Activated T-cell treated with anti-CD3 and anti-CD28 coated beads for 1 hour (primary cell): ENCODE results near the gene CYP2B6.
"Not testable (repeated sequence)": the region's sequence is repeated elsewhere in the genome, so short reads cannot be mapped to it uniquely, and the experiment has no call there.

Experiments
- DNase-seq: peaks from one replicate; pipeline ENCODE4 v3.0.0-alpha.2; 2020; ENCODE audit warnings: low read depth

Gene CYP2B6

DNA sequence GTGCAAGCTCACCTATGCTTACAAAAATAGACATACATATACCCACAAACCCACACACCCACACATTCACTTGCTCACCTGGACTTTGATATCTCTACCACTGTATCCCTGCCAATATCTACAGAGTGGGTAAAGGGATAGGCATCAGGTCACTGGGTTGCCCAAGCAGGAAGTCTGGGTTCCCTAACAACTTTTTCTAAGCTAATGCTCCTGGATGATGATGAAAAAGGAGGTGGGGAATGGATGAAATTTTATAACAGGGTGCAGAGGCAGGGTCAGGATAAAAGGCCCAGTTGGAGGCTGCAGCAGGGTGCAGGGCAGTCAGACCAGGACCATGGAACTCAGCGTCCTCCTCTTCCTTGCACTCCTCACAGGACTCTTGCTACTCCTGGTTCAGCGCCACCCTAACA lies at the start of gene CYP2B6:
Gene CYP2B6, plus strand, starts transcription at position 311 of the 410 bp plus-strand sequence. Its CDS starts 24 bp downstream, at position 335.
- no peak for DNase-seq

DNA sequence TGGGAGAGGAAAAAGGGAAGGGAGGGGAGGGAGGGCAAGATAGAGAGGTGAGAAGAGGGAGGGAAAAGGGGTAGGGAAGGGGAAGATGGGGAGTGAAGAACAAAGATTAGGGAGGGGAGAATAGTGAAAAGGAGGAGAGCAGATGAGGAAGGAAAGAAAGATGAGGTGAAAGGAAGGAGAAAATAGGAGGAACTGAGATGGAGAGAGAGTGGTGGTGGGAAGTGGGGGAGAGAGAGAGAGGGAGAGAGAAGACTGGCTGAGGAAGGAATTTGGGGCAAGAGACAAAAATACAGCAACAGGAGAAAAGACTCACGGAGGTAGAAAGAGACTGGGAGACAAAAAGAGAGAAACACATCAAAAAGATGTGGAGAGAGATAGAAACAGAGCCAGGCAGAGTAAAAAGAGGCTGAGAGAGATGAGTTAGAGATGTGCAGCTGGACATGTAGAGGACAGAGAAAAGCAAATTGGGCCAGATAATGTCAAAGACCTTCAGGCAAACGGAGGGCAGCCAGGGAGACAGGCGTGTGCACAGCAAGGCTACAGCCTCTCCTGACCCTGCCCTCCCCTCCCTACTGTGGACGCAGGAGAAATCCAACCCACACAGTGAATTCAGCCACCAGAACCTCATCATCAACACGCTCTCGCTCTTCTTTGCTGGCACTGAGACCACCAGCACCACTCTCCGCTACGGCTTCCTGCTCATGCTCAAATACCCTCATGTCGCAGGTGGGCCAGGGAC lies 49.4 kb upstream of the CYP2B6 start:
- no peak for DNase-seq

DNA sequence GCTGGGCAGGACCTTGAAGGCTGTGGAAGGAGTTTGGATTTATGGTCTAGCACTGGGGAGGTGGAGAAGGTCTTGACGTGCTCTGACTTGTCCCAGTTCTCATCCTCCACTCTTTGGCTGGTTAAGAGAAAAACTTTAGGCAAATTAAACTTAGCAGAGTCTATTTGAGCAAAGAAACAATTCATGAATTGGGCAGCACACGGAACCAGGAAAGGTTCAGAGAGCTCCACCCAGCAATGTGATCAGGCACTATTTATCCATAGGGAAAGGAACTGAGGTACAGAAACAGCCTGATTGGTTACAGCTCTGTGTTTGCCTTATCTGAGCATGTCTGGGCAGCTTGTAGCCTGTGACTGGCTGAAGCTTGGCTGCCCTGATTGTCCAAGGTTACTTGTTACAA lies 45.4 kb upstream of the CYP2B6 start:
- DNase-seq: no peak

DNA sequence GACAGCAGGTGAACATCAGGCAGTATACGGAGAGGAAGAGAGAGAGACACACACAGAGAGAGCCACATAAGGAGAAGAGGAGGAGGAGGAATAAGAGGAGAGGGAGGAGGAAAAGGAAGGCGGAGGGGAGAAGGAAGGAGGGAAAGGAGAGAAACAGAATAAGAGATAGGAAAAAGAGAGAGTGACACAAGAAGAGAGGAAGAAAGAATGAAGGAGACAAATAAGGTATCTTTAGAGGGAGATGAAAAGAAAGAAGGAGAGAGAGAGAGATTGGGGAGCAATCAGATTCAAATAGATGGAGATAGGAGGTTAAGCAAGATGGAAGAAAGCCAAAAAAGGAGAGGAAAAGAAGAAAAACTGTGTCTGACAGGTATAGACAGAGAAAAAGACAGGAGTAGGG lies 44.0 kb upstream of the CYP2B6 start:
- DNase-seq: no peak

DNA sequence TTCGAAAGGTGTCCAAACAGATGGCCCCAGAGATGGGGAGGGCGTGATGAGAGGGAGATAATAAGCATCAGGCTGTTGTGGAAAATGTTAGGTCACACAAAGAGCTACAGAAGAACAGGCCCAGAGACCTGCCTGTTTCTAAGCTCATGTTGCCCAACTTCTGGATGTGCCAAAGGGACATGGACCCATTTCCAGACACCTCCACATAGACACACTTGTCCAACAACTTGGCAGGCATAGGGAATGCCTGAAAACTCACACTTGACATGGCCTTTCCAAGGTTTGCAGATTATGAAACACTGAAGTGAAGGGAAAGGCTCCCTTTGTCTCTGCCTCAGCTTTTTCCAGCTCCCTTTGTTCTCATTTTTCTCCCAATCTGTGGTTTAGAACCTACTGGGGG lies 43.5 kb upstream of the CYP2B6 start:
- no peak for DNase-seq

DNA sequence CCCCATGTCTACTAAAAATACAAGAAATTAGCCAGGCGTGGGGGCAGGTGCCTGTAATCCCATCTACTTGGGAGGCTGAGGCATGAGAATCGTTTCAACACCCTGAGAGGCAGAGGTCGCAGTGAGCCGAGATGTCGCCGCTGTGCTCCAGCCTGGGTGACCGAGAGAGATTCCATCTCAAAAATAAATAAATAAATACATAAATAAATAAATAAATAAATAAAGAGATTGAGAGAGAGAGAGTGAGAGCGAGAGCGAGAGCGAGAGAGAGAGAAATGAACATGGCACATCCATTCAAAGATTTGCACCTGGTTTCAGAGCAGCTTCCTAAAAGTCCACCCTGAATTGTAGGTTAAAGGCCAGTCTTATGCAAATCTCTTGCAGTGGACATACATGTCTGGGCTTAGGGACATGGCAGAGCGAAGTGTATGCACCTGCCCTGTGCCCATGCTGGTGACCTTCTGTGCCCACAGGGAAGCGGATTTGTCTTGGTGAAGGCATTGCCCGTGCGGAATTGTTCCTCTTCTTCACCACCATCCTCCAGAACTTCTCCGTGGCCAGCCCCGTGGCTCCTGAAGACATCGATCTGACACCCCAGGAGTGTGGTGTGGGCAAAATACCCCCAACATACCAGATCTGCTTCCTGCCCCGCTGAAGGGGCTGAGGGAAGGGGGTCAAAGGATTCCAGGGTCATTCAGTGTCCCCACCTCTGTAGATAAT lies 42.3 kb upstream of the CYP2B6 start:
- no peak for DNase-seq

DNA sequence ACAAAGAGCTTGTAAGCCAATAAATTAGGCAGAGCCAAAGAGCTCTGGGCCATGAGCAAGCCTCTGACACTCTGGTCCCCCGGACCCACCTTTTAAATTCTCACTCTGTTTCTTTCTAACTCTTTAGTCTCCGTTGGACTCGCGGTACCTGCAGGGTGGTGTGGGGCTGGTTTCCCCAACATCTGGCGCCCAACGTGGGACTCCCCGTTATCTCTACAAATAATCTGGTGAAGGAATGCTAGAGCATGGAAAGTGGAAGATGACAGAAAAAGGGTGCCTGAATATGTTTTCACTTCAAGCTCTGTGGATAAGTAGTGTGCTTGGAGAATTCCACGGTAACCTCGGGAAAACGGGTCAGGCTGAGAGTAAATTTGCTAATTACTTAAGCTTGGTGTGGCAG lies 36.5 kb upstream of the CYP2B6 start:
- DNase-seq: no peak

DNA sequence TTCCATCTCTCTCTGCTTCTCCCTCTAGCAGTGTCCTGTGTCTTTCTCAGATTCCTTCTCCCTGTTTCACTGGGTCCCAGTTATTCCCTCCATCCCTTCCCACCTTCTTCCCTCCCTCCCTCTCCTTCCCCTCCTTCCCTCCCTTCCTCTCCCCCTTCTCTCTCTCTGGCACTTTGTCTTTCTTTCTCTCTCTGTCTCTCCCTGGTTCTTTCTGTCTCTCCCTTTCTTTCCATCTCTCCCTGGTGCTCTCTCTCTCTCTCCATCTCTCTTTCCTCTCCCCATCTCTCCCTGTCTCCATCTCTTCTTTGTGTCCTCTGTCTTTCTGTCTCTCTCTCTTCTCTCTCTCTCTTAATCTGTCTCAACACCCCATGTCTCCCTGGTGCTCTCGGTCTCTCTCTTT lies 31.7 kb upstream of the CYP2B6 start:
- DNase-seq: no peak

DNA sequence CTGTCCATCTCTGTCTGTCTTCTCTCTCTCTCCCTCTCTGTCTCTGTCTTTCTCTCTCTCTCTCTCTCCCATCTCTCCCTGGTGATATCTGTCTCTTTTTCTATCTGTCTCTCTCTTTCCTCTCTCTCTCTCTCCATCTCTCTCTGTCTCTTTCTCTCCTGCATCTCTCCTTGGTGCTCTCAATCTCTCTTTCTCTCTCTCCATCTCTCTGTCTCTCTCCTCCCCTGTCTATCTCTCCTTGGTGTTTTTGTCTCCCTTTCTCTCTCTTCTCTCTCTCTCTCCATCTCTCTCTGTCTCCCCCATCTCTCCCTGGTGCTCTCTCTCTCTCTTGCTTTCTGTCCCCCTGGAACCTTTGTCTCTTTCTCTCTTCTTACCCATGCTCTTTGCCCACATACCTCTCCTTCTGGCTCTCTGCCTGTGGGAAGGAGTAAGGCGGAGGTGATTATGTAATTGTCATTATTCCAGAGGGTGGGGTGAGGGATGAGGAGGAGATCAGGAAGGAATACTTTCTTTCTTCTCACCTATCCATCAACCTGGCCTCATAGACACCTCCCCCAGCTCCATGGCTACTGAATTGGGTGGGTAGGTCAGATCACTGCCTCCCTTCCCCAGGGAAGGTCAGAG lies 30.9 kb upstream of the CYP2B6 start:
- DNase-seq: no peak

DNA sequence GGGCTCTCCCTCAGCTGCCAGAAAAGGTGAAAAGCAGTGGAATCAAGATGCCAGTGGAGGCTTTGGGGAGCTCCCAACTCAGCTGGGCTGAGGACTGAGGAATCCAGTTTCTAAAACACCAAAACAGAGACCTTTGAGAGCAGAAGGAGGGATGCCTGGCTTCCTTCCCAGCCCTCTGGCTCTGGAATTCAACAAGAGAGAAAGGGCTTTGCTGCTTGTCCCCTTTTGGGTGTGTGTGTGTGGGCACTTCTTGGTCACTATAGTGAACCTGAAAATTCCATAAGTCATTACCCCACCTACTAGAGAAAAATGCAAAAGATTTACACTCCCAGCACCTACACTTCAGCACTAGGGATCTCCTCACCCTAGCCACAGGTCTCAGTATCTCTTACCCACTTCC lies 30.3 kb upstream of the CYP2B6 start:
- DNase-seq: no peak

DNA sequence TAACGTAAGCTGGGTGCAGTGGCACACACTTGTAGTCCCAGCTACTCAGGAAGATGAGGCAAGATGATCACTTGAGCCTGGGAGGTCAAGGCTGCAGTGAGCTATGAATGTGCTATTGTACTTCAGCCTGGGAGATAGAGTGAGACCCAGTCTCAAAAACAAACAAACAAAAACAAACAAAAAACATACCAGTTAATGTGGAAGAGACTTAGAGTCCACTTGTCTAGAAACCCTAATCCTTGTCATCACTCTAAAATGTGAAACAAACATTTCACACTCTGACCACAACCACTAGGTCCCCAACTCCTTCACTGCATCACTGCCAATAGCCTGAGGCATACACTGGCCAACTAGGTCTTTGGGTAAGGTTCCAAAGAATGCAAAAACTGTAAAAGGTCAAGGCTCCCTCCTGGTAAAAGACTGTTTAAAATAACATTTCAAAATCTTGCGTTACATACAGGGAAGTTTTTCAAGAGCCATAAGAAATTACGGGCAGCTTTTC lies 28.6 kb upstream of the CYP2B6 start:
- no peak for DNase-seq

DNA sequence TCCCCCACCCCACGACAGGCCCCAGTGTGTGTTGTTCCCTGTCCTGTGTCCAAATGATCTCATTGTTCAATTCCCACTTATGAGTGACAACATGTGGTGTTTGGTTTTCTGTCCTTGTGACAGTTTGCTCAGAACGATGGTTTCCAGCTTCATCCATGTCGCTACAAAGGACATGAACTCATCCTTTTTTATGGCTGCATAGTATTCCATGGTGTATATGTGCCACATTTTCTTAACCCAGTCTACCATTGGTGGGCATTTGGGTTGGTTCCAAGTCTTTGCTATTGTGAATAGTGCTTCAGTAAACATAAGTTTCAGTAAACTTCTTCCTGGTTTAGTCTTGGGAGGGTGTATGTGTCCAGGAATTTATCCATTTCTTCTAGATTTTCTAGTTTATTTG lies 26.7 kb upstream of the CYP2B6 start:
- DNase-seq: not testable (repeated sequence)

DNA sequence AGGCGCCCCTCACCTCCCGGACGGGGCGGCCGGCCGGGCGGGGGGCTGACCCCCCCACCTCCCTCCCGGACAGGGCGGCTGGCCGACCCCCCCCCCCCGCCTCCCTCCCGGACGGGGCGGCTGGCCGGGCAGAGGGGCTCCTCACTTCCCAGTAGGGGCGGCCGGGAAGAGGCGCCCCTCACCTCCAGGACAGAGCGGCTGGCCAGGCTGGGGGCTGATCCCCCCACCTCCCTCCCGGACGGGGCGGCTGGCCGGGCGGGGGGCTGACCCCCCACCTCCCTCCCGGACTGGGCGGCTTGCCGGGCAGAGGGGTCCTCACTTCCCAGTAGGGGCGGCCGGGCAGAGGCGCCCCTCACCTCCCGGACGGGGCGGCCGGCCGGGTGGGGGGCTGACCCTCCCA lies 25.7 kb upstream of the CYP2B6 start:
- DNase-seq: not testable (repeated sequence)

DNA sequence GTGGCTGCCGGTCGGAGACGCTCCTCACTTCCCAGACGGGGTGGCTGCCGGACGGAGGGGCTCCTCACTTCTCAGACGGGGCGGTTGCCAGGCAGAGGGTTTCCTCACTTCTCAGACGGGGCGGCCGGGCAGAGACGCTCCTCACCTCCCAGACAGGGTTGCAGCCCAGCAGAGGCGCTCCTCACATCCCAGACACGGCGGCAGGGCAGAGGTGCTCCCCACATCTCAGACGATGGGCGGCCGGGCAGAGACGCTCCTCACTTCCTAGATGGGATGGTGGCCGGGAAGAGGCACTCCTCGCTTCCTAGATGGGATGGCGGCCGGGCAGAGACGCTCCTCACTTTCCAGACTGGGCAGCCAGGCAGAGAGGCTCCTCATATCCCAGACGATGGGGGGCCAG lies 24.5 kb upstream of the CYP2B6 start:
- DNase-seq: not testable (repeated sequence)

DNA sequence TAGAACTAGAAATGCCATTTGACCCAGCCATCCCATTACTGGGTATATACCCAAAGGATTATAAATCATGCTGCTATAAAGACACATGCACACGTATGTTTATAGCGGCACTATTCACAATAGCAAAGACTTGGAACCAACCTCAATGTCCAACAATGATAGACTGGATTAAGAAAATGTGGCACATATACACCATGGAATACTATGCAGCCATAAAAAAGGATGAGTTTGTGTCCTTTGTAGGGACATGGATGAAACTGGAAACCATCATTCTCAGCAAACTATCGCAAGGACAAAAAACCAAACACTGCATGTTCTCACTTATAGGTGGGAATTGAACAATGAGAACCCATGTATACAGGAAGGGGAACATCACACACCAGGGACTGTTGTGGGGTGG lies 23.0 kb upstream of the CYP2B6 start:
- not testable (repeated sequence) for DNase-seq

DNA sequence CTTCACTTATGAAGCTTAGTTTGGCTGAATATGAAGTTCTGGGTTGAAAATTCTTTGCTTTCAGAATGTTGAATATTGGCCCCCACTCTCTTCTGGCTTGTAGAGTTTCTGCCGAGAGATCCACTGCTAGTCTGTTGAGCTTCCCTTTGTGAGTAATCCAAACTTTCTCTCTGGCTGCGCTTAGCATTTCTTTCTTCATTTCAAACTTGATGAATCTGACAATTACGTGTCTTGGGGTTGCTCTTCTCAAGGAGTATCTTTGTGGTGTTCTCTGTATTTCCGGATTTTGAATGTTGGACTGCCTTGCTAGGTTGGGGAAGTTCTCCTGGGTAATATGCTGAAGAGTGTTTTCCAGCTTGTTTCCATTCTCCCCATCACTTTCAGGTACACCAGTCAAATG lies 21.4 kb upstream of the CYP2B6 start:
- DNase-seq: not testable (repeated sequence)

DNA sequence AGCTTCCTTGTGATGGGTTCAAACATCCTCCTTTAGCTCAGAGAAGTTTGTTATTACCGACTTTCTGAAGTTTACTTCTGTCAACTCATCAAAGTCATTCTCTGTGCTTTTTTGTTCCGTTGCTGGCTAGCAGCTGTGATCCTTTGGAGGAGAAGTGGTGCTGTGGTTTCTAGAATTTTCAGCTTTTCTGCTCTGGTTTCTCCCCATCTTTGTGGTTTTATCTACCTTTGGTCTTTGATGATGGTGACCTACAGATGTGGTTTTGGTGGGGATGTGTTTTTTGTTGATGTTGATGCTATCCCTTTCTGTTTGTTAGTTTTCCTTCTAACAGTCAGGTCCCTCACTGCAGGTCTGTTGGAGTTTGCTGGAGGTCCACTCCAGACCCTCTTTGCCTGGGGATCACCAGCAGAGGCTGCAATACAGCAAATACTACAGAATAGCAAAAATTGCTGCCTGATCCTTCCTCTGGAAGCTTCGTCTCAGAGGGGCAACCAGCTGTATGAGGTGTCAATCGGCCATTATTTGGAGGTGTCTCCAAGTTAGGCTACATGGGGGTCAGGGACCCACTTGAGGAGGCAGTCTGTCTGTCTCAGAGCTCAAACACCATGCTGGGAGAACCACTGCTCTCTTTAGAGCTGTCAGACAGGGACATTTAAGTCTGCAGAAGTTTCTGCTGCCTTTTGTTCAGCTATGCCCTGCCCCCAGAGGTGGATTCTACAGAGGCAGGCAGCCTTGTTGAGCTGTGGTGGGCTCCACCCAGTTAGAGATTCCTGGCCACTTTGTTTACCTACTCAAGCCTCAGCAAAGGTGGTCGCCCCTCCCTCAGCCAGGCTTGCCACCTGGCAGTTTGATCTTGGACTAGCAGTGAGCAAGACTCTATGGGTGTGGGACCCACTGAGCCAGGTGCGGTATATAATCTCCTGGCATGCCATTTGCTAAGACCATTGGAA lies 20.4 kb upstream of the CYP2B6 start:
- DNase-seq: not testable (repeated sequence)

DNA sequence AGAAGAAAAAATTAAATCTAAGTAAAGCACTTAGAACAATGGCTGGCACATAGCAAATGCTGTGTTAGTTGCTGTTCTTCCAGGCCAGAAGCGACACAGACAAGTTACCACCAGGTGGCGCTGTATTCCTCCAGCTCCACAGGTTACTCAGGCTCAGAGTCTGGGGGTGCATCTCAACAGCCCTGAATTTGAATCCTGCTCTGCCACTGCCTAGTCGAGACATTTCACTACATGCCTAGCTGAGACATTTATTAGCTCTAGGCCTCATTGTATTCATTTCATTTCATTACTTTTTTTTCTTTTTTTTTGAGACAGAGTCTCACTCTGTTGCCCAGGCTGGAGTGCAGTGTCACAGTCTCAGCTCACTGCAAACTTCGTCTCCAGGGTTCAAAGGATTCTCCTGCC lies 16.4 kb upstream of the CYP2B6 start:
- DNase-seq: peak; percentile 76

DNA sequence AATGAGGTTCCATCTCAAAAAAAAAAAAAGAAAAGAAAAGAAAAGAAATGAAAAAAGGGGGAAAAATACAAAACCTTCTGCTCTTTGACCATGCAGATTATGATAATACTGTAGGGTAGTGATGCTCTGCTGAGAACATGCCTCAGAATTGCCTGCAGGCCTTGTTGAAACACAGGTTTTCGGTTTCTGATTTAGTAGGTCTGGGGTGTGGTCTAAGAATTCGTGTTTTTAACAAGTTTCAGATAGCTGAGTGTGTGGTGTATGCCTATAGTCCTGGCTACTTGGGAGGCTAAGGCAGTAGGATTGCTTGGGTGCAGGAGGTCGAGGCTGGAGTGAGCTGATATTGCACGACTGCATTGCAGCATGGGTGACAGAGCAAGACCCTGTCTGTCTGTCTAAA lies 14.9 kb upstream of the CYP2B6 start:
- DNase-seq: no peak

DNA sequence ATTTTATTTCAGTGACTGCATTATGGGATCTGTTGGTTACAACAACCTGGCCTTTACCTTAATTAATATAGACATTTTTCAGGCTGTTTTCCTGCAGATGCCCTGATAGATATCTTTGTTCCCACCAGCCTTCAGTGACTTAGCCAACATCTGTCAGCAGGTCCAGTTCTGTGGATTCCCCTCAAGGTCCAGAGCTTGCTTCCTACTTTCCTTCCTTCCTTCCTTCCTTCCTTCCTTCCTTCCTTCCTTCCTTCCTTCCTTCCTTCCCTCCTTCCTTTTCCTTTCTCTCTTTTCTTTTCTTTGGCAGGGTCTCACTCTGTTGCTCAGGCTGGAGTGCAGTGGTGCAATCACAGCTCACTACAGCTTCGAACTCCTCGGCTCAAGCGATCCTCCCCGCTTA lies 14.4 kb upstream of the CYP2B6 start:
- DNase-seq: no peak

DNA sequence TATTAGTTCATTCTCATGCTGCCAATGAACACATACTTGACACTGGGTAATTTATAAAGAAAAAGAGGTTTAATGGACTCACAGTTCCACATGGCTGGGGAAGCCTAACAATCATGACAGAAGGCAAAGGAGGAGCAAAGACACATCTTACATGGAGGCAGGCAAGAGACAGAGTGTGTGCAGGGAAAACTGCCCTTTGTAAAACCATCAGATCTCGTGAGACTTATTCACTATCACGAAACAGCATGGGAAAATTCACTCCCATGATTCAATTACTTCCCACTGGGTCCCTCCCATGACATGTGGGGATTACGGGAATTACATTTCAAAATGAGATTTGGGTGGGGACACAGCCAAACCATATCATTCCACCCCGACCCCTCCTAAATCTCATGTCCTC lies 11.3 kb upstream of the CYP2B6 start:
- not testable (repeated sequence) for DNase-seq
